Coronary artery (tissue), 2 donors: ENCODE results near the gene LSP1.

Experiments
- DNase-seq: peaks from one replicate; pipeline ENCODE4 v3.0.0-alpha.2; 2017; ENCODE audit warnings: low spot score
- H3K27ac ChIP-seq, 2 donors: fragments of 200-600 bp; sonication (generic); one replicate each; pipeline ENCODE4 v1.5.1; 2016 to 2019
- H3K4me3 ChIP-seq: fragments of 200-600 bp; sonication (generic); 2 replicates; pipeline ENCODE4 v1.5.1; 2016; ENCODE audit warnings: mild to moderate bottlenecking, moderate library complexity
- TF ChIP-seq, protein P1 (sequence below): fragments of 200-600 bp; sonication (generic); IDR thresholded peaks from one replicate; pipeline ENCODE4 v1.5.1; 2019; ENCODE audit warnings: antibody characterized with exemption

Gene LSP1

DNA sequence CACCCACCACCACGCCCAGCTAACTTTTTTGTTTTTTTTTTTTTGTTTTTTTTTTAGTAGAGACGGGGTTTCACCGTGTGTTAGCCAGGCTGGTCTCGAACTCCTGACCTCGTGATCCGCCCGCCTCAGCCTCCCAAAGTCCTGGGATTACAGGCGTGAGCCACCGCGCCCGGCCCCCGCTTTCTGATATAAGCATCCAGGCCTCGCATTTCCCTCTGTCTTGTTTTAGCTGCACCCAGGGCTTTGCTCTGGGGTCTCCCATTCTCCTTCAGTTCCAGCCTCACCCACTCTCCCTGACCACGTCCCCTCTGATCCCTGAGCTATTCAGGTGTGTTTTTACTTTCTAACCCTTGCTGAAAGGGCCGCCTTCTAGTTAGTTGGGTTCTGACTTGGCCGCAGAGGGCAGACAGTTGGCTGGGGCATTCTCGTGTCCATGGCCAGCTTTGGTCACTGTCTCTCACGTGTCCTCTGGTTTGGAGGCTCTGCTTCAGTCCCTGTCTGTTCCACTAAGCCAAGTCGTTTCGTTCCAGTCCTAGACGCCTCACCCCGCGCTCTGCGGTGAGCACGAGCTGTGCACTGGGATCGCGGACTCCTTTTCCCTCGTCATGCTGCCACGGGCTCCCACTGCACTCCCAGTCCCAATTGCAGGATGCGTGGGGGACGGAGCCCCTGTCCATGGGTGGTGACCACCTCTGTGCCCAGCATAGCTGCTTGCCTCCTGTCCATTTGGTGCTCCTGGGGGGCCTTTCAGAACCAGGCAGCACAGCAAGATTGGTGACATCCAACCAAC lies 60.6 kb downstream of the LSP1 start:
- TF ChIP-seq, protein P1, sequence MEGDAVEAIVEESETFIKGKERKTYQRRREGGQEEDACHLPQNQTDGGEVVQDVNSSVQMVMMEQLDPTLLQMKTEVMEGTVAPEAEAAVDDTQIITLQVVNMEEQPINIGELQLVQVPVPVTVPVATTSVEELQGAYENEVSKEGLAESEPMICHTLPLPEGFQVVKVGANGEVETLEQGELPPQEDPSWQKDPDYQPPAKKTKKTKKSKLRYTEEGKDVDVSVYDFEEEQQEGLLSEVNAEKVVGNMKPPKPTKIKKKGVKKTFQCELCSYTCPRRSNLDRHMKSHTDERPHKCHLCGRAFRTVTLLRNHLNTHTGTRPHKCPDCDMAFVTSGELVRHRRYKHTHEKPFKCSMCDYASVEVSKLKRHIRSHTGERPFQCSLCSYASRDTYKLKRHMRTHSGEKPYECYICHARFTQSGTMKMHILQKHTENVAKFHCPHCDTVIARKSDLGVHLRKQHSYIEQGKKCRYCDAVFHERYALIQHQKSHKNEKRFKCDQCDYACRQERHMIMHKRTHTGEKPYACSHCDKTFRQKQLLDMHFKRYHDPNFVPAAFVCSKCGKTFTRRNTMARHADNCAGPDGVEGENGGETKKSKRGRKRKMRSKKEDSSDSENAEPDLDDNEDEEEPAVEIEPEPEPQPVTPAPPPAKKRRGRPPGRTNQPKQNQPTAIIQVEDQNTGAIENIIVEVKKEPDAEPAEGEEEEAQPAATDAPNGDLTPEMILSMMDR = no peak
- no peak overlapping the region for H3K27ac ChIP-seq
- H3K4me3 ChIP-seq = no peak overlapping the region
- no peak for DNase-seq

DNA sequence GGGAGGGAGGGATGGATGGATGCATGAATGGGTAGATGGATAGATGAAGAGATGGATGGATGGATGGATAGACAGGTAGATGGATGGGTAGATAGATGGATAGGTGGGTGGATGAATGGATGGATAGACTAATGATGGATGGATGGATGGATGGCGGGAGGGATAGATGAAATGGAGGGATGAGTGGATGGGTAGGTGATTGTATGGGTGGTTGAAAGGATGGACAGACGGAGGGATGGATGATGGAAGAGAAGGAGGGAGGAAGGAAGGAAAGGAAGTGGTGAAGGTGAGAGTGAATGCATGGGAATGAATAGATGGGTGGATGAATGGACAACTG lies 62.9 kb downstream of the LSP1 start:
- H3K4me3 ChIP-seq = no peak overlapping the region
- H3K27ac ChIP-seq = no peak overlapping the region
- no peak for DNase-seq
- TF ChIP-seq, protein P1 = no peak

DNA sequence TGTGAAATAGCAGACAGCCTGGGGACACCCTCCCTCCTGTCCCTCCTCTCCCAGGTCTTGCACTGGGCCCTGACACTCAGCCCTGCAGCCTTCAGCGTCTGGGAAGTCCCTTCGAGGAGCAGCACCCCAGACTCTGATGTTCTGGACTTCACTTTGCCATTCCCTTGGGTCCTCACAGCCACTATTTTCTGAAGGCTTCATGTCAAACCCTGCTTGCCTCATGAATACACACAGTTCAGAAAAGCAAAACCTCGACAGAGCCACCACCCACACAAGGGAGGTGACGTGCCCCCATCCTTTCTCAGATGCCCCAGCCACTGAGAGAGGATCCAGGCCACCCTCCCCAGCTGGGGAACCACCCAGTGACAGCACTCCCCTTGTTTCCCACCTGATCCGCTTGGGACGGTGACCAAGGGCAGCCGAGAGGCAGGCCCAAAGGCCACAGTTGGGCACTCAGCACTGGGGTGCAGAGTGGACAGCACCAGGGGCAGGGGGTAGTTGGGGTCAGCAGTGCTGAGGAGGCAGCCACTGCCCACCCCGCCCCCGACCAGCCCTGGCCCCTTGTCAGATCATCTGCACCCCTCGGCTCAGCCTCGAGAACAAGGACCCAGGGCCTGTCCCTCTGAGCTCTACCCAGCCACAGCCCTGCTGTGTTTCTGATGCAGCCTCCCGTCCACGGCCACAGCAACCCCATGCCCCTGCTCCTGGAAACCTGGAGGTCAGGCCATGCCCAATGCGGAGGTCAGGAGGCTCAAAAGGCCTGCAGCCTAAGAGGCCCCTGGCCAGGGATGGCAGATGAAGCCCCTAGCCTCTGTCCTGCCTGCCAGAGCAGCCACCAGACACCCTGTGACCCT lies 63.5 kb downstream of the LSP1 start:
- TF ChIP-seq, protein P1 = no peak
- H3K4me3 ChIP-seq = no peak overlapping the region
- no peak for DNase-seq

DNA sequence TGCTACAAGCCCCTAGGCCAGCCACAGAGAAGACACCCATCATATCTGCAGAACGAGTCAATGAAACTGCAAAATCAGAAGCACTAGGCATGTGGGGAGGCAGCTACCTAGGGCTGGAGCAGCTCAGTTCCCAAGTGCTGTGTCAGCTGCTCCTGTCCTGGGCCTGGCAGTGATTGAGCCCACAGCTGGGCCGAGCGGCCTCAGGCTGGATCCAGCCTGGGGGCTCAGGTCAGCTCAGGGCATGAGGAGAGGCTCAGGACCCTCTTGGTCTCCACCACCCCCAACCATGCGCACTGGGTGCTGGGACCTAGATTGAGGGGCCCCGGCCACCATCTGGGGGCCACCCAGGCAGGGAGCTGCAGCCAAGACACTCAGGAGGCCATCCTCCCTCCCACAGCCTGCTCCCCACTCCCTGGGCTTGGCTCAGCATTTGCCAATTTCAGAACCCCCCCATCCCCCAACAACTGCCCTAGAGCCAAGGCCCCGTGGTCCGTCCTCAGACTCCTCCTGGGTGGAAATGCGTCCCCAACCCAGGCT lies 64.2 kb downstream of the LSP1 start:
- H3K27ac ChIP-seq = peak overlapping the region in 1 of 2 donors; percentile 53
- H3K4me3 ChIP-seq = no peak overlapping the region
- no peak for DNase-seq
- TF ChIP-seq, protein P1 = no peak

More for the DNA sequence above, 63.5 kb downstream of the LSP1 start:
- H3K27ac ChIP-seq = peak overlapping the region in 1 of 2 donors; percentile 53

DNA sequence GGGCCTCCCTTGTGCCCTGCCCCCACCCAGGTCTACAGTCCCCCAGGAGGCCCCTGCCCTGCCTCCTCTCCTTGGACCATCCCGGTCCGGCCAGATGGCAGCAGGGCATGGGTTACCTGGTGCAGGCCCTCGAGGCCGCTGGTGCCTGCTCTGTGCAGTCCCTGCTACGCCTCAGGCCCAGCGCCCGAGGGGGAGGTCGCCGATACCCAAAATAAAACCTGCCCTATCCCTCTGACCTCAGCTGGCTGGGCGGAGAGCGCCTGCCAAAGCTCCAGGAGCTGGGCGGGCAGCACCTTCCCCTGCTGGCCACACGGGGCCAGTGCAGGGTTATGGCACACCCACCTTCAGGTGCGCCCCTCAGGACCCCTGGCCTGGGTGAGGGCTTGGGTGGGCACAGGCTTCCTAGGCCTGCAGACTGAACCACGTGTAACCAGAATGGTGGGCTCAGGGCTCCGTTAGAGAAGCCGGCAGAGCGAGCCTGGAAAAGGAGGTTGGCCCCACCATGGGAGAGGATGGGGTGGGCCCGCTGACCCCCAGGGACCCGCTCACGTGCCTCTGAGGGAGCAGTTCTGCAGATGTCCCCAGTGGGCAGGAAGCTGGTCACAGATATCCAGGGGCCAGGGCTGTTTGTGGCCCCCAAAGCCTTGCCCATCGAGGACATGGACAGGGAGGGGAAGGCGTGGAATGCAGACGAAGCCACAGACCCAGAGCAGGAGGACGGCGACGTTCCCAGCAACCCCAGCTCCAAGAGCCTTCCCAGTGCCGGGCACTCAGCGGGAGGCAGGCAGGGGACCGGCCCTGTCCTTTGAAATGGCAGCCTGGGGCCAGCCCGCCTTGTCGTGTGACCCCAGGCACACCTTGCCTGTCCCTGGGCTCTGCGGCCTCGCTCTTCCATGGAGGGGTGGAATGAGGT lies 64.9 kb downstream of the LSP1 start:
- TF ChIP-seq, protein P1 = no peak
- no peak for DNase-seq
- H3K27ac ChIP-seq = peak overlapping the region in 1 of 2 donors; percentile 53
- H3K4me3 ChIP-seq = no peak overlapping the region

DNA sequence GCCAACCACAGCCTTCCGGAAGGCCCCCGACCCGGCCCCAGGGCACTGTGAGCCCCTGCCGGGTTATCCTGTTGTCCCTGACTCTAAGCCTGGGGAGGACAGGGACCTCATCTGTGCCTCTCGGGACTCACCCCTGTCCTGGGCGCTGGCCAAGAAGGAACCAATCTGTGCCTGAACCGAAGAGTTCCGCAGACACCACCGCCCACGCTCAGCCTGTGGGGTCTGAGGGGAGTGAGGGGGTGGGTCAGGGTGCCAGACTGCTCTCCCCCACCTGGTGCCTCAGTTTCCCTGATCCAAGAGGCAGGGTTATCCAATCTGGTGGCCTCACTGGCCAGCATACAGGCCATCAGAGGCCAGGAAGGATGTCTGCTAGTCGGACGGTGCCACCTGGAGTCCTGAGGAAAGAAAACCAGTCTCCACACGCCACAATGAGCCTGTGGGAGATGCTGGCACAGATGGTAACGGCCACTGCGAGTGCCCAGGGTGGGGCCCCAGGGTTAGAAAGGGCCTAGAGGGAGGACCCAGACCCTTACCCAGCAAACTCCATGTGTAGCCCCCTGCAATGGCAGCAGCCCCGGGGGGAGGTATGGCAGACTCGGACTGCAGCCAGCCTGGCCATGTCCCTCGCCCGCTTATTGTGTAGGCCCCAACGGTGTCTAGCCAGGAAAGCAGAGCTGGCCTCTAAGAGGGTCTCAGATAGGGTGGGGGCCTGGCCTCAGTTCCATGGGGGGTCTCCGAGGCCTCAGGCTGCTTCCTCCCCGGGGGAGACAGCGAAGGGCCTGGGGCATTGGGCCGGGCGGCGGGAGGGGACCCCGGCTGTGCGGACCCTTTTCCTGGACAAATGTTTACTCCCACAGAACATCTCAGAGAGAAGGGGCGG lies 65.8 kb downstream of the LSP1 start:
- TF ChIP-seq, protein P1 = no peak
- H3K27ac ChIP-seq = peak overlapping the region in 1 of 2 donors; percentile 16
- DNase-seq = no peak

More for the DNA sequence above, 65.8 kb downstream of the LSP1 start:
- H3K4me3 ChIP-seq = no peak overlapping the region
